ENCODE results near the gene IL3.

Gene IL3

GRCh38 chr5:132073231-132074013 lies 13.0 kb downstream of the IL3 start, which contains the start of gene CSF2:
Gene CSF2 (plus strand): TSS chr5:132073789. CDS start chr5:132073824, 35 bp downstream.
- DNase-seq = no peak

DNA sequence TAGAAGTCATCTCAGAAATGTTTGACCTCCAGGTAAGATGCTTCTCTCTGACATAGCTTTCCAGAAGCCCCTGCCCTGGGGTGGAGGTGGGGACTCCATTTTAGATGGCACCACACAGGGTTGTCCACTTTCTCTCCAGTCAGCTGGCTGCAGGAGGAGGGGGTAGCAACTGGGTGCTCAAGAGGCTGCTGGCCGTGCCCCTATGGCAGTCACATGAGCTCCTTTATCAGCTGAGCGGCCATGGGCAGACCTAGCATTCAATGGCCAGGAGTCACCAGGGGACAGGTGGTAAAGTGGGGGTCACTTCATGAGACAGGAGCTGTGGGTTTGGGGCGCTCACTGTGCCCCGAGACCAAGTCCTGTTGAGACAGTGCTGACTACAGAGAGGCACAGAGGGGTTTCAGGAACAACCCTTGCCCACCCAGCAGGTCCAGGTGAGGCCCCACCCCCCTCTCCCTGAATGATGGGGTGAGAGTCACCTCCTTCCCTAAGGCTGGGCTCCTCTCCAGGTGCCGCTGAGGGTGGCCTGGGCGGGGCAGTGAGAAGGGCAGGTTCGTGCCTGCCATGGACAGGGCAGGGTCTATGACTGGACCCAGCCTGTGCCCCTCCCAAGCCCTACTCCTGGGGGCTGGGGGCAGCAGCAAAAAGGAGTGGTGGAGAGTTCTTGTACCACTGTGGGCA lies 13.8 kb downstream of the IL3 start:
- DNase-seq = no peak

DNA sequence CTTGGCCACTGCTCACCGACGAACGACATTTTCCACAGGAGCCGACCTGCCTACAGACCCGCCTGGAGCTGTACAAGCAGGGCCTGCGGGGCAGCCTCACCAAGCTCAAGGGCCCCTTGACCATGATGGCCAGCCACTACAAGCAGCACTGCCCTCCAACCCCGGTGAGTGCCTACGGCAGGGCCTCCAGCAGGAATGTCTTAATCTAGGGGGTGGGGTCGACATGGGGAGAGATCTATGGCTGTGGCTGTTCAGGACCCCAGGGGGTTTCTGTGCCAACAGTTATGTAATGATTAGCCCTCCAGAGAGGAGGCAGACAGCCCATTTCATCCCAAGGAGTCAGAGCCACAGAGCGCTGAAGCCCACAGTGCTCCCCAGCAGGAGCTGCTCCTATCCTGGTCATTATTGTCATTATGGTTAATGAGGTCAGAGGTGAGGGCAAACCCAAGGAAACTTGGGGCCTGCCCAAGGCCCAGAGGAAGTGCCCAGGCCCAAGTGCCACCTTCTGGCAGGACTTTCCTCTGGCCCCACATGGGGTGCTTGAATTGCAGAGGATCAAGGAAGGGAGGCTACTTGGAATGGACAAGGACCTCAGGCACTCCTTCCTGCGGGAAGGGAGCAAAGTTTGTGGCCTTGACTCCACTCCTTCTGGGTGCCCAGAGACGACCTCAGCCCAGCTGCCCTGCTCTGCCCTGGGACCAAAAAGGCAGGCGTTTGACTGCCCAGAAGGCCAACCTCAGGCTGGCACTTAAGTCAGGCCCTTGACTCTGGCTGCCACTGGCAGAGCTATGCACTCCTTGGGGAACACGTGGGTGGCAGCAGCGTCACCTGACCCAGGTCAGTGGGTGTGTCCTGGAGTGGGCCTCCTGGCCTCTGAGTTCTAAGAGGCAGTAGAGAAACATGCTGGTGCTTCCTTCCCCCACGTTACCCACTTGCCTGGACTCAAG lies 14.6 kb downstream of the IL3 start:
- no peak for DNase-seq

GRCh38 chr5:132075719-132076077 lies 15.2 kb downstream of the IL3 start:
- no peak for DNase-seq

DNA sequence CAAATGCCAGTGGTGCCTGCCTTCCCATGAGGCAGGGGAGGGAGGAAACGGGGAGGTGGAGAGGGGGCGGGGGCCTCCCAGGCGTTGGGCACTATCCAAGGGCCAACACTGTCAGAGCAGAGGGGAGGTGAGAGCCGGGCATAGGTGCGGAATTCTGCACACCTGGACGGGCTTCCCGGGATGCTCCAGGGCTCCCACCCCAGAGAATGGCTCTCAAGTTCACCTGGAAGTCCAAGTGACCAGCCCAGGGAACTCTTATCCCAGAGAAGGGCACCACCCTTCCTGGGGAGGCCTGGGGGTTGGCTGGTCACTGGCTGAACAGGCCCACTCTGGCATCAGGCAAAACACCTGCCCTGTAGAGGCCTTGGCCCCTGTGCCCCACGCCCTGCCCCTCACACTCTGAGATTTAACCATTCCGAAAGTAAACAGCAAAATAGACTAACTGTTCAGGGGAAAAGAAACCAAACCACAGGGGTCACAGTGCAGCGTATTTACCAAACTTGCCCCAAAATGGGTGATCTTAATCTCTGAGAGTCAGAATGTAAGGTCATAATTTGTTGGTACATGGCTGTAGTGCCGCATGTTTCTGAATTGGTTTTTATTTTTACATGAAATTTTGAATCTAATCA lies 15.9 kb downstream of the IL3 start:
- no peak for DNase-seq

- DNase-seq = no peak
Observed at GRCh38 chr5:132076983-132077382, 16.5 kb downstream of the IL3 start.

DNA sequence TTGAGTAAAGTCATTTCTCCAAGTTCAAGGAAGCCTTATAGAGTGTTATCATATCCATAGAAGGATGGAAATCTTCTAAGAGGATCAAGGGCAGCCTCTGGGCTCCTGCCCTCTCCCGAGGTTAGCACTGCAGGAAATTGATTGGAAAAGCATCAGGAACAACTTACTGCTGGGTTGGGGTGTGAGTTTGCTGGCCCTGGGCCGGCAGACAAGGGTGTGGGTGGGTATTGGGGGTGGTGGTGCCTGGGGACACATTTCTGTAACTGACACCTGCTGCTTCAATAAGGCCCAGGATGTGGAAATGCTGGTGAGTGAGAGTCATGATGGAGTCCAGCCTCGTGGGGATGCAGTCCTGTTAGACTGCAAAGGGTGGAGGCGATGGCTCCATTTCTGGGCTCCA lies 18.6 kb downstream of the IL3 start:
- DNase-seq = no peak

DNA sequence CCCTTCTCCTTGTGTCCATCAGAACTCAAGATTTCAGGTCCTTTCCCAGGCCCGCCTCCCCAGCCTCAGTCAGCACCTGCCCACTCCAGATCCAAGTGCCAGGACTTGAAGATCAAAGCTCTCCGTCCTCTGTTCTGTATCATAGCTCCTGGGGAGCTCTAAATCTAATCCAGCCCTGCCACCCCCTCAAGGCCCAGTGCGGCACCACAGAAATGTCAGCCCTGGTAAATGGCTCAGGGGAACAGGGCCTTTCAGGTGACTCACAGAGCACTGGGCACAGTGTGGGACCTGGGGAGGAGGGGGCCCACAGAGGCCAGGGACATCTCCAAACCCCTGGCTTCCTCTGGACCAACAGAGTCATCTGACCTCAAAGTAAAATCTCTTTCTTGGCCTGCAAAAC lies 19.2 kb downstream of the IL3 start:
- DNase-seq = no peak

DNA sequence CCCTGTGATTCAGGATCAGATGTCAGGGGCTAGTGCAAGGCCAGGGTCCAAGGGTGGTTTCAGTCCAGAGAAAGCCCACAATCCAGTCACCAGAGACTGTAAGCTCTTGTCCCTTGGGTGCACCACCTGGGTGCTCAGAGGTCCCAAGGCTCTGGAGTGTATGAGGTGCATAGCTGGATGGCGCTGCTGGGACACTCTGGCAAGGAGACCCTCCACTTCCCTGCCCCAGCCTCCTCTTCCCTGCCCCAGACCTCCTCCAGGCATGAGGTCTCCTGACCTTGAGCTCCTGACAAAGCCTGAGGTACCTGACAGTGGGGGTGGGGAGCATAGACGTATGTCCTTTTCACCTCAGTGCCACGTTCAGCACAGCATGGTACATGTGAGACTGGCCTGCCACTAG lies 20.1 kb downstream of the IL3 start:
- no peak for DNase-seq

DNA sequence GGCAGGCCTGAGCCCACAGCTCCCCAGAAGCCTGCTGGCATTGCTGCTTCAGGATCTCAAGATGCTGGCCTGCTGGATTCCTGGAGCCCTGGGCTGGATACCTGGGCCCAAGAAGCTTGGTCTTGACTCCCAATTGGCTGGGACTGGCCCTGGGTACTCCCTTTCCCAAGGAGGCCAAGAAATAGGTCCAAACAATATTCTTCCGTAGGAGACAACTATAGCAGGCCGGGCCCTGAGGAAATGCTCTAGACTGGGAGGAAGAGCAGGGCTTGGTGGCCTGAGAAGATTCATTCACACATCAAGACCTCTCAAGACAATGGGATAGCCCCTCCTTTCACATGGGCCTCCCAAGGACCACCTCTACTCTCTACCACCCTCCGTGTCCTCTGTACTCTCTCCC lies 21.0 kb downstream of the IL3 start:
- DNase-seq = no peak

DNA sequence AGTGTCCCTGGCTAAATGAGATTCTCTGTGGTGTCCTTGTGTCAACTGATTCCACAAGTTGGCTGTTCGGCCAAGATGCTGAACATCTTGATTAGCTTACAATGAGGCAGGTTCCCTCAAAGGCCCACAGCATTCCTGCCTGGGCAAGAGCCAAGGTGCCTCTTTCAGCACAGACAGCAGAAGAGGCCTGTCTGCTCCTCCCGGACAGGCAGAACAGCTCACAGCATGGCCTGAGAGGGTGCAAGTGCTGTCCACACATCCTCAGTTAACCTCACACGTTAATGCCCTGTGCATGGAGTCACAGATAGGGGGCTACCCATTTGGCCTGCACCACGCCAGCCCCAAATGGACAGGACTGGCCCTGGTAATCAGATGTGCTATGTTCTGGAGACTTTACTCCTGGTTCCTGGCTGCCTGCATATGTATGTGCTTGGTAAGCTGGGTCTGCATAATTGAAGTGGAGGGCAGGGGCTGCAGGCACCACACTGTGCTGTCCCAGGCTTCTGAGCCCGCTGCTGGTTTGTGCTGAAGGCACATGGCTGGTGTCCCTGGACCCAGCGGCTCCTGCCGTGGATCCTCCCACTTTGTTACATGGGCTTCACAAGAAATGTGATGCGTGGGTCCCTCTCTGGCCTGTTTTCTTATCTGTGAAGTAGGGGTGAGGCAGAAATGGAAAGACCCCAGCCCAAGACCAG lies 22.0 kb downstream of the IL3 start:
- no peak for DNase-seq

DNA sequence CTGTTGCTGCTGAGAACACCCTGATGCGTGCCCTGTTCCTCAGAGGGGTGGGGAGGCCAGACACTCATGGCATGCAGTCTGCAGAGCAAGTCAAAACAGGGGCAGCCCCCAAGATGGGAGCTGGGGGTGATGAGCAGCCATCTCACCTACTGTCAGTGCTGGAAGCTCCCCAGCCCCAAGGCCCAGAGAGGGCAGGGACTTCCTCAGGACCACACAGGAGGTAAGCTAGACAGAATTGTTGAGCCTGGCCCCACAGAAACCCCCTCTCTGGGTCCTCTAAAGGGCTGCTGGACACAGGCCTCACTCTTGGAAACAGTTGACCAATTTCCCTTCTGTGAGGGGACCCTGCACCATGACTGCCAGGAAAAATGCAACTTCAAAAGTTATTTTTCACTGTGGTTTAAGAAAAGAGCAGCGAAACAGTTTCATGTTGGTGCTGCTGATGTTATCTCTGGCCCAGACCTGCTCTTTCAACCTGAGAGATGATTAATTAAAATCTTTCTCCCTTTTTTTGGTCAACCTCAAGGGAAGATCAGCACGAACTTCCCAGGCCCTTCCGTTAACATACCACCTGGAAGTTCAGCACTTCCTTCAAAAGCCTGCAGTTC lies 22.7 kb downstream of the IL3 start:
- no peak for DNase-seq

DNA sequence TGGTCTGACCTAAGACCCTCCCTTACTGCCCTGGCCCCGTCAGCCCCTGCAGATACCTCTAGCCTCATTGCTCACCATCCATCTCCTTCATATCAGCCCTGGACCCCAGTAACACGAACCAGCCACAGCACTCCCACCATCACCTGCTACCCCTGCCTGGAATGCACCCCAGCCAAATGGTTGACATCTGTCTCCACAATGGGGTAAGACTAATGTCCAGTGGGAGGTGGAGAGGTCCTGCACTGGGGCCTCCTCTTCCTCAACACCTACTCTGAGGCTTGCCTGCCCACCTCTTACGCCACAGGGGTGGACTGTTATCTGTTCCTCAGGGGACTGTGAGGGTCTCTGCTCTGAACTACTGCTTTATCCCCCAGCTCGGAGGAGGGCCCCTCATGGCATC lies 25.2 kb downstream of the IL3 start:
- DNase-seq = no peak

DNA sequence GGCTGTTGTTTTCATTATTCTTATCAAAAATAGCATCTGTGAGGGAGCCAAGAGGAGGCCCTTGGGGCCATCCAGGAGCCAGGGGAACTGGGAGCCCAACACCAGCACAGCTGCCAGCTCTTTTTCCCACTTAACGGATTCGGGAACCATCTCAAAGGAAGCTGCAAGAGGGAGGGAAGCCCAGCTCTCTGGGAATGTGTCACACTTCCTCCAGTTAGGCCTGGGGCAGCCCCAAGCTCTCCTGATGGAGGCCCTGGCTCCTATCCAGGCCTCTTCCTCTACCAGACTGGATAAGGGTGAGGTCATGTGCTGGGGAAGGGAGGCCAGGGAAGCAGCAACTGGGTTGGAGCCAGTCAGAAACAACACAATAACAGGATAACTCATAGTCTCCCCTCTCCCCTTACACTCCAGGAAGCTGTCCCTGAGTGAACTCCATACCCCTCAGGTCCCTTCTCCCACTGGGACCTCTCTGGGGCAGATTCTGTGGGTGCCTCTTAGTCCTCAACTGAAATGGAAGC lies 25.9 kb downstream of the IL3 start:
- DNase-seq = no peak

DNA sequence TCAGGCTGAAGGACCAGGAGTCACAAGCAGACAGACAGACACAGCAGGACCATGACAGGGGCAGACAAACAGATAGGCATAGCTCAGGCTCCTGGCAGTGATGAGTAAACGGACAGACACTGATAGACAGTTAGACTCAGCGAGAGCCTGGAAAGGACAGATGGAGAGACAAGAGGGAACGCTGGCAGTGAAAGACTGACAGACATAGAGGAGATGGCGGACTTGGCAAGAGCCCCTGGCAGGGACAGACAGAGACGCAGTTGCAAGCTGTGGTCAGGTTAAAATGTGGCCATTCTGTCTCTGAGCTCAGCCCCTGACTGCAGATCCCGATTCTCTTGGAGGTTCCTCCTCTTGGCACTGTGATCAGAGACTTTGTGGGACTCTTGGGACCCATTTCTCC lies 26.7 kb downstream of the IL3 start:
- no peak for DNase-seq

- DNase-seq = no peak
Observed at GRCh38 chr5:132087661-132088060, 27.2 kb downstream of the IL3 start.

GRCh38 chr5:132089363-132089762 lies 28.9 kb downstream of the IL3 start:
- DNase-seq = no peak

DNA sequence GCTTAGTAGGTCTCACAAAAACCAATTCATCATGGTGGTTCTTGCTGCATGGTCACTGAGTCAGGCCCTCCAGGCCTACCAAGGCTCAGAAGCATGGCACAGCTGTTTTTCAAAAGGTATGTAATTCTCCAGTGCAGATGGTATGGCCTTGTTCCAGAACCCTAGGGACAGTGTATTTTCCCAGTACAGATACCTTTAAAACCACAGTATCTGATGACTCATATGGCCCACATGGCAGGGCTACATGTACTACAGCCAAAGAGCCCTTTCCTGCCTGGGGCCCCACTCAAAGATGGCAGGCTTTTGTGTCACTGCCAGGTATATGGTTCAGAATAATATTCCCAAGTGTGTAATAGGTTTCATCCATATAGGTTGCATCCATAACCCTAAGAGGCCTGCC lies 29.7 kb downstream of the IL3 start:
- no peak for DNase-seq

GRCh38 chr5:132093271-132093670 lies 32.8 kb downstream of the IL3 start:
- no peak for DNase-seq

DNA sequence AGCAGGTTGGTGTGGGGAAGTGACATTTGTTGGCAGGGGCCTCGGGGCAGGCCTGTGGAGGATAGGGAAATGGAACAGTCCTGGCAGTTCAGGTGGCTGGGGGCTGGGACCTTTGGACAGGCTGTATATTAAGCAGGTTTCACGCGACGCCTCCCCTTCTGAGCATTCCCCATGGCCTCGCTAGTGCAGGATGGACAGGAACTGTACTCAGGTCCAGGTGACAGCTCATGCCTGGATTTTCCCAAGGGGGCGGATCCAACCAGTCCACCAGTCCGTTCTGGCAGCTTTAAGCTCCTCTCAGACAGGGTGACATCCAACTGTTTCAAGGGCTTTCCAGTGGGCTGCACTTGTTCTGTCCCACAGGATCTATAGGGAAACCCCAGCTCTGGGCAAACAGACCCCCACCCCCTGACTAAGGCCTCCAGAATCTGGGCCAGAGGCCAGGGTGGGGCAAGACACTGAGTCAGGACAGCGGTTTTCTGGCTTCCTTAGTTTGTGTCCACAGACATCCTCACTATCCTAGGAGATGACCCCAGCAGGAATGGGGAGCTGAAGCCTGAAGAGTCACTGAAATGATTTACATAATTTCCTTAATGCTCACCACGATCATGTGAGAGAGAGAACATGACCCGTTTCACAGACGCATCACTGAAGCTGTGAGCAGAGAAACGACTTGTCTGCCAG lies 34.1 kb downstream of the IL3 start:
- no peak for DNase-seq

DNA sequence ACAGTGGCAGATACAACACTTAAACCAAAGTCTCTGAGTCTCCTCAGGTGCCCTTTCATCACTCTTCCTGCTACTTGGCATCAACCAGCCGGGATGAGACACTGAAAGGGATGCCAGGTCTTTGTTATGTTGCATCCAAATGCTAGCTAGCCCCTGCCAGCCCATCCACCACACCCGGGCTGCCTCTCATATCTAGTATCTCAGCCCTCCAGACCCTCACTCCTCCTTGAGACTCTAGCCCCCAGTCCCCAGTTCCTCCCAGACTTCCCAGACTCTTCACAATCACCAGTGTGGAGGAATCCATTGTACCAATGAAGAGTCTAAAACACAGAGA lies 34.6 kb downstream of the IL3 start:
- DNase-seq = no peak
